ENCODE results near the gene PPP1R9A. TPM values are rescaled to one million over a fixed set of nuclear protein-coding genes. Genes with fewer than 3 reads are reported as not detected.

The PPP1R9A gene
- total RNA-seq, 4 donors from 2014 or later: 15.7 to 37.6 (median 27.6) TPM

DNA sequence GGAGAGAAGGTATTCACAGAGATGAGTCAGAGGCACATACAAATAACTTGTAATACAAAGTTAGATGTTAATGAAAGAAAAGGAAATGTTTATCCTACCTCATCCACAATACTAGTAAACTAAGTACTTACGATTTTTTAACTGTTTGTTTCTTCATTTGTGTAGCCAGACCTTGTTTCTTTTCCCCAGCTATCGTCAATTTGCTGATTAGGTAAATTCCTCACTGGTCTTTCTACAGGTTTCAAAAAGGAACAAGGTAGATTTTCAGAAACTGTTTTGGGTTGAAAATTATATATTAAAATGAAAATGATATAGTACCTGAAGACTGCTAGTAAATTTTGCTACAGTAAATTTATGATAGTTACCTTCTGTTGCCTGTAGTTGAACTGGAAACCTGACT lies 360.4 kb downstream of the PPP1R9A start:
- Histone ChIP-seq H3K27ac (no peak overlapping the region), H3K4me1 (no peaks in the 10 kb centered on the region), H3K4me3 (no peak overlapping the region), H3K36me3 (peaks cover 0 to 5% (median 0%) of the 10 kb centered on the region in 3 donors), H3K9me3 (no peaks in the 10 kb centered on the region), H3K27me3 (no peaks in the 10 kb centered on the region)
- 83 to 93% methylated on average over 2 of the region's 2 CpGs for WGBS, 2 donors
- TF ChIP-seq, protein P1, sequence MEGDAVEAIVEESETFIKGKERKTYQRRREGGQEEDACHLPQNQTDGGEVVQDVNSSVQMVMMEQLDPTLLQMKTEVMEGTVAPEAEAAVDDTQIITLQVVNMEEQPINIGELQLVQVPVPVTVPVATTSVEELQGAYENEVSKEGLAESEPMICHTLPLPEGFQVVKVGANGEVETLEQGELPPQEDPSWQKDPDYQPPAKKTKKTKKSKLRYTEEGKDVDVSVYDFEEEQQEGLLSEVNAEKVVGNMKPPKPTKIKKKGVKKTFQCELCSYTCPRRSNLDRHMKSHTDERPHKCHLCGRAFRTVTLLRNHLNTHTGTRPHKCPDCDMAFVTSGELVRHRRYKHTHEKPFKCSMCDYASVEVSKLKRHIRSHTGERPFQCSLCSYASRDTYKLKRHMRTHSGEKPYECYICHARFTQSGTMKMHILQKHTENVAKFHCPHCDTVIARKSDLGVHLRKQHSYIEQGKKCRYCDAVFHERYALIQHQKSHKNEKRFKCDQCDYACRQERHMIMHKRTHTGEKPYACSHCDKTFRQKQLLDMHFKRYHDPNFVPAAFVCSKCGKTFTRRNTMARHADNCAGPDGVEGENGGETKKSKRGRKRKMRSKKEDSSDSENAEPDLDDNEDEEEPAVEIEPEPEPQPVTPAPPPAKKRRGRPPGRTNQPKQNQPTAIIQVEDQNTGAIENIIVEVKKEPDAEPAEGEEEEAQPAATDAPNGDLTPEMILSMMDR (IDR thresholded peaks at IDR 0.05): no peak
- TF ChIP-seq POLR2A (IDR thresholded peaks at IDR 0.05): no peak
- no peak for TF ChIP-seq EP300 (IDR thresholded peaks at IDR 0.05)
- no peak for DNase-seq (ENCODE audit: low spot score in 2 of 2)

DNA sequence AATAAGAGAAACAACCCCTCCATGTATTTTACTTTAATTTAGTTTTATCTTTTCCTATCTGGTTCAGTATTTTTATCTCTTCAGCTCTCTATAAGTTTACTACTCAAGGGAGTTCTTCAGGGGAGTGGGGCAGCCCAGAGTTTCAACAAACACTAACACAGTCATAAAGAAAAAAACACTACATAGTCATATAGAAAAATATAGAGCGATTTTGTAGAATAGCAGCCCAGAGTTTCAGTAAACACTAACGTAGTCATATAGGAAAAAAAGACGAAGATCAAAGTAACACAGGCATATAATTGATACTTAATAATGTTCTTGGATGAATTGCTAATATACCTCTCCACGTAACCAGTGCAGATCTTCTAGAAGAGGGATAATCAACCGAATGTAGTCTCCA lies 362.2 kb downstream of the PPP1R9A start:
- H3K27me3 ChIP-seq: no peaks in the 10 kb centered on the region
- 88 to 92% methylated on average over 5 of the region's 5 CpGs for WGBS, 2 donors
- no peaks in the 10 kb centered on the region for H3K4me1 ChIP-seq
- H3K4me3 ChIP-seq: no peak overlapping the region
- H3K27ac ChIP-seq: no peak overlapping the region
- no peak for DNase-seq (ENCODE audit: low spot score in 2 of 2)
- H3K36me3 ChIP-seq: peaks cover 0 to 11% (median 0%) of the 10 kb centered on the region in 3 donors
- H3K9me3 ChIP-seq: no peaks in the 10 kb centered on the region
- TF ChIP-seq, protein P1 (IDR thresholded peaks at IDR 0.05): no peak
- TF ChIP-seq EP300 (IDR thresholded peaks at IDR 0.05): no peak
- no peak for TF ChIP-seq POLR2A (IDR thresholded peaks at IDR 0.05)

DNA sequence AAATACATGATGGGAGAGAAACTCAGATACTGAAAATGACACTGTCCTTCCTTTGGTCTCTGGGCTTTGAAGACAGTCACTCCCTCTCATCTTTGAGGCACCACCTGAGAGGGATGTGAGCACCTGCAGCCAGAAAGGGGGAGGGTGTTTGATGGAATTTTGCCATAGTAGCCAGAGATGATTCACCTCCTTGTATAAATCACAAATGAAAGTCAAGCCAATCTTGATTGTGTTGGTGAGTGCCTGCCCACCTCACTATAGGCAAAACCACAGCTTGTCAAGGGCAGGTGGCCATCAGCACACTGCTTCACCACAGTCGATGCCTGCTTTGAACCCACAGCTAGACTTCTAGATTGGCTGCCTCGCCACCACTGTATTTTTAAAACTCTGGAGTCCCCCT lies 368.7 kb downstream of the PPP1R9A start:
- TF ChIP-seq EP300 (IDR thresholded peaks at IDR 0.05) (no peak), POLR2A (IDR thresholded peaks at IDR 0.05) (no peak)
- TF ChIP-seq, protein P1 (IDR thresholded peaks at IDR 0.05): no peak
- Histone ChIP-seq H3K9me3 (no peaks in the 10 kb centered on the region), H3K4me3 (no peak overlapping the region), H3K27ac (no peak overlapping the region), H3K36me3 (peaks cover 0 to 16% (median 0%) of the 10 kb centered on the region in 3 donors), H3K27me3 (no peaks in the 10 kb centered on the region), H3K4me1 (no peaks in the 10 kb centered on the region)
- DNase-seq (ENCODE audit: low spot score in 2 of 2): no peak
- WGBS, 2 donors: 65 to 69% methylated on average over 2 of the region's 2 CpGs

GRCh38 chr7:95279417-95279816 lies 372.0 kb downstream of the PPP1R9A start:
- TF ChIP-seq, protein P1 (IDR thresholded peaks at IDR 0.05): no peak
- no peak for TF ChIP-seq EP300 (IDR thresholded peaks at IDR 0.05)
- TF ChIP-seq POLR2A (IDR thresholded peaks at IDR 0.05): no peak
- Histone ChIP-seq H3K27me3 (no peaks in the 10 kb centered on the region), H3K4me3 (no peak overlapping the region), H3K36me3 (peaks cover 0 to 13% (median 0%) of the 10 kb centered on the region in 3 donors), H3K4me1 (no peaks in the 10 kb centered on the region), H3K9me3 (no peaks in the 10 kb centered on the region), H3K27ac (no peak overlapping the region)
- no peak for DNase-seq (ENCODE audit: low spot score in 2 of 2)
- WGBS, 2 donors: 75 to 81% methylated on average over 2 of the region's 2 CpGs

DNA sequence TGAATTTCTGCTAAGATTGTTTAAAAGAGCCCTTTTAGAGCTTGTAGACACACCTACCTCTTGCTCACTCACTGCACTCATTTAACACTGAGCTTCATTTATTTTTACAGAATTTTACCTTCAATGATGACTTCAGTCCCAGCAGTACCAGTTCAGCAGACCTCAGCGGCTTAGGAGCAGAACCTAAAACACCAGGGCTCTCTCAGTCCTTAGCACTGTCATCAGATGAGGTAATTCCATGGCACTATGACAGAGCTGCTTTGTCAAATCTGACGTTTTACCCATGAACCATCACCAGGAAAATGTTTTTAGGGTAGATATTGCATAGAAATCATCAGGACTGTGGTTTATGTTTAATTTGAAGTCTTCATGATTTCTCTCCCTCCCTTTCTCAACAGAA lies 378.7 kb downstream of the PPP1R9A start:
- 51 to 60% methylated on average over 2 of the region's 2 CpGs for WGBS, 2 donors
- H3K9me3 ChIP-seq: no peaks in the 10 kb centered on the region
- no peaks in the 10 kb centered on the region for H3K27me3 ChIP-seq
- no peaks in the 10 kb centered on the region for H3K4me1 ChIP-seq
- DNase-seq (ENCODE audit: low spot score in 2 of 2): no peak
- H3K27ac ChIP-seq: no peak overlapping the region
- no peak overlapping the region for H3K4me3 ChIP-seq
- no peak for TF ChIP-seq EP300 (IDR thresholded peaks at IDR 0.05)
- H3K36me3 ChIP-seq: peaks cover 0 to 39% (median 0%) of the 10 kb centered on the region in 3 donors

All from tibial nerve (tissue), 4 donors.